IPS DF 4.7 (cell line): ENCODE results near the gene GSE1.

ENCODE experiments used
- DNase-seq: peaks from one replicate; pipeline ENCODE4 v3.0.0-alpha.2; 2013; ENCODE audit warnings: low spot score; ENCODE audit errors: extremely low read depth

The GSE1 gene

GRCh38 chr16:85675251-85675874 lies 62.2 kb downstream of the GSE1 start:
- no peak for DNase-seq

GRCh38 chr16:85676466-85676865 lies 63.3 kb downstream of the GSE1 start:
- DNase-seq: no peak

GRCh38 chr16:85677383-85677967 lies 64.4 kb downstream of the GSE1 start:
- DNase-seq: no peak

- DNase-seq: no peak
Observed at GRCh38 chr16:85678016-85678415, 64.9 kb downstream of the GSE1 start.

- DNase-seq: no peak
Observed at GRCh38 chr16:85678821-85679220, 65.7 kb downstream of the GSE1 start.

GRCh38 chr16:85679870-85680269 lies 66.7 kb downstream of the GSE1 start:
- DNase-seq: no peak

- no peak for DNase-seq
Observed at GRCh38 chr16:85680352-85680944, 67.3 kb downstream of the GSE1 start.

- DNase-seq: no peak
Observed at GRCh38 chr16:85681255-85681654, 68.1 kb downstream of the GSE1 start.

- DNase-seq: no peak
Observed at GRCh38 chr16:85682516-85682915, 69.4 kb downstream of the GSE1 start.

GRCh38 chr16:85683363-85683762 lies 70.2 kb downstream of the GSE1 start:
- DNase-seq: no peak

GRCh38 chr16:85685251-85685650 lies 72.1 kb downstream of the GSE1 start:
- DNase-seq: no peak

GRCh38 chr16:85686912-85687591 lies 73.9 kb downstream of the GSE1 start:
- no peak for DNase-seq

- no peak for DNase-seq
Observed at GRCh38 chr16:85687651-85688471, 74.7 kb downstream of the GSE1 start.

- peak; percentile 28 for DNase-seq
Observed at GRCh38 chr16:85688586-85689284, 75.6 kb downstream of the GSE1 start, which contains the start of gene GINS2. Gene GINS2, minus strand, starts transcription at chr16:85688954. Its CDS starts 56 bp downstream, at chr16:85688898.

GRCh38 chr16:85689285-85689949 lies 76.3 kb downstream of the GSE1 start:
- no peak for DNase-seq

GRCh38 chr16:85689950-85690320 lies 76.8 kb downstream of the GSE1 start:
- no peak for DNase-seq

- DNase-seq: no peak
Observed at GRCh38 chr16:85690469-85691064, 77.4 kb downstream of the GSE1 start.

GRCh38 chr16:85695196-85696128 lies 82.3 kb downstream of the GSE1 start:
- DNase-seq: no peak

GRCh38 chr16:85696781-85697180 lies 83.7 kb downstream of the GSE1 start:
- no peak for DNase-seq
